NCI-H524 treated with DMSO at 0.1 percent for 48 hours (cell line): ENCODE measurements around the gene ZNF205.
"Not testable (repeated sequence)": the region's sequence is repeated elsewhere in the genome, so short reads cannot be mapped to it uniquely, and the experiment has no call there.

Source experiments
- DNase-seq: peaks from one replicate; lab custom pipeline; 2025; lab: John Stamatoyannopoulos, UW

Gene ZNF205

DNA sequence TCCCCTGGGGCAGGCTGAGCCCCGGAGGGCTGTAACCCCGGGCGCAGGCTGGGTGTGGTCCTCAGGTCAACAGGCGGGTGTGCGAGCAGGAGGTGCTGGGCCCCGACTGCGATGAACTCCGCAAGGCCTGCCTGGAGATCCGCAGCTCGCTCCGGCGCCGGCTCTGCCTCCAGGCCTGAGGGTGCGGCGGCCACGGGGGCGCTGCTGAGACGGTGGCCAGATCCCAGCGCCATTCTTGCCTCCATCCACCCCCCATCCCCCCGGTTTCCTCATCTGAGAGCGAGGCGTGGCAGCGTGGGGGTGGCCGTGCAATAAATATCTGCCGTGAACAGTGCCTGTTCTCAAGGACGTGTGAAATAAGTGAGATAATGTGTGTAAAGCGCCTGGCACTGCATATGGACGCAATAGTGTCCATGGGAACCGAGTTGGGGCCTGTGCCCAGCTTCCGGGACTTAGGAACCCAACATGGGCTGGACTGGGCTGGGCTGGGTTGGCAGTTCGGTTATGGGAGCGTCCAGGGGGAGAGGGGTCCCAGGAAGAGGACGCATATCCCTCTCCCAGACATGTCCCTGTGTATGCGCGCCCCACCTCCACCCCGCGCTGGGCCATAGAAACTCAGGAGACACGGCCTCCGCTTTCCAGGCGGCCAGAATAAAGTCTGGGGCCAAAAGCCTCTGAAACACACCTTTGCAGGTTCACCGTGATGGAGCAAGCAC, 37.4 kb downstream of the ZNF205 start:
- no peak for DNase-seq

DNA sequence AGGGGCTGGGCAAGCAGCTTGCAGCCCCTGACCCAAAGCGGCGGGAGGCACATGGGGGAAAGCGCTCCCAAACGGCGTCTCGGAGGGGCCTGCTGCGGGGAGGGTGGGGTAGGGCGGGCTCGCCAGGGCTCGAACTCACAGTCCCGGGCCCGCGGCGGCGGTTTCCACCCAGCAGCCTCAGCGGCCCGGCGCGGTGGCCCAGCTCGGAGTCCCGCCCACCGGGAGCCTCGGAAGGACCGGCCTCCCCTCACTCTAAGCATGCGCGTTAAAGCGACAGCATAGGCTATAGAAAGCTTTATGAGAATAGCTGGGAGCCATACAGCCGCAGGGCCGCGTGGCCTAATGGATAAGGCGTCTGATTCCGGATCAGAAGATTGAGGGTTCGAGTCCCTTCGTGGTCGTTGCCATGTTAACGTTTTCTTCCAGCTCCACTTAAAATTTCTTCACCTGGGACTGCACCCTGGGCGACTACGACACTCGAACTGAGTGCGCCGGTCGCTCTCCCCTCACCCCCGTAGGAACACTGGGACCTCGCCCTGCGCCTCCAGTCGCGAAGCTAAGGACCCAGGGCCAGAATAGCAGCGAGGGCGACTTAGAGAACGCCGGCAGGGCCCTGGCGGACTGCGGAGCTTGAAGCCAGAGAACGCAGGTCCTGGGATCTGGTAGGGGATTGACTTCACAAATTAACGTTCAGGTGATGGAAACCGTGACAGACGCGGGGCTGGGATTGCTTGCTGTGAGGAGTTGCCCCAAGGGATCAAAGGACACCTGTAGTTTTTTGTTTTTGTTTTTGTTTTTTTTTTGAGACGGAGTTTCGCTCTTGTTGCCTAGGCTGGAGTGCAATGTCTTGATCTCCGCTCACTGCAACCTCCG, 38.2 kb downstream of the ZNF205 start:
- peak; percentile 86 for DNase-seq

DNA sequence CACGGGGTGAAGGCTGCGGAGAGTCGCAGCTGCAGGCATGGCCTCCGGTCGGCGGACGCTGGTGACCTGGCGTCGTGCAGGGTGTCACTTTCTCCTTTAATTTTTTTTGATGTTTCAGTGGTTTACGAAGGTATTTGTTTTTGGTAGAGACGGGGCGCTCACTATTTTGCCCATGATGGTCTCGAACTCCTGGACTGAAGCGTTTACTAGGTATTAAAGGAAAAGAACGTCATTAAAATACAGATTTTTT, 39.6 kb downstream of the ZNF205 start:
- DNase-seq, result no peak

DNA sequence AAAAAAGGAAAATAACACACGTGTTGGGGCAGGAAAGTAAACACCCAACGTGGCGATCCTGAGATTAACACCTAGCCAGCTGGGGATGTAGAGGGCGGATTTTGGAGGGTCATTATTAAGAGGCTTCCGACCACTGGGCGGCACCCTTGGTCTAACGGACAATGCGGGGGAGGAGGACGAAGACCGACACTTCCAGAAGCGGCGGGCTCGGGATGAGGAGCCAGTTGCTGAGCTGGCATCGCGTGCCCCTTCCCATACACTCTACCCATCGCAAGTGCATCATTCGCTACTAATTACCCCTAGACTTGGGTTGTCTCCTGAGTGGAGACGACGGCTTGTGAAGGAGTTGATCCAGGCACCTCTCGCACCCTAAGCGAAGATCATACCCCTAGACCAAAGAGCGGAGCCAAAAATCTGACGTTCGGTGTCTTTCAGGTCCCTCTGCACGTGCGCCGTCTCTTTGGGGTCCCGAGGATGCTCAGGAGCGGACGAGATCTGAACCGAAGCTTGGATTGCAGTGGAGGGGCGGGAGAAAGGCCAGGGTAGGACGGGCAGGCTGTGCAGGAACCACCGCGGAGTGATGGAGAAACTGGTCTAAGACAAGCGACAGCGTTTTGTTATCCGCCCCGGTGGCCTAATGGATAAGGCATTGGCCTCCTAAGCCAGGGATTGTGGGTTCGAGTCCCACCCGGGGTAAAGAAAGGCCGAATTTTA, 40.0 kb downstream of the ZNF205 start:
- DNase-seq, result peak; percentile 96

DNA sequence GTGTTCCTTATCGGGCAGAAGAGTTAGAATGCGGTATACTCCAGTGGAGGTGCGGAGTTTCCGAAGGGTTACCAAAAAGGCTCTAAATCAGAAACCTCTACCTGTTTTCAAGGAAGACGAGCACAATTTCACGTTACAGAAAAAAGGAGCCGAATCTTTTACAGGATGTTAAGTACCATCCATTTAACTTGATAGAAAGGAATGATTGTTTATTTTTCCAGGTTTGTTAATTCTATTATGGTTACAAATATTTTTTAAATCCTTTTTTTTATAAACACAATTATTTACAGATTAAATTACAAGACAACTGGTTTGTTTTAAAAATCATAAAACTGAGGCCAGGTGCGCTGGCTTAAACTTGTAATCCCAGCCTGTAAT, 40.6 kb downstream of the ZNF205 start:
- no peak for DNase-seq

DNA sequence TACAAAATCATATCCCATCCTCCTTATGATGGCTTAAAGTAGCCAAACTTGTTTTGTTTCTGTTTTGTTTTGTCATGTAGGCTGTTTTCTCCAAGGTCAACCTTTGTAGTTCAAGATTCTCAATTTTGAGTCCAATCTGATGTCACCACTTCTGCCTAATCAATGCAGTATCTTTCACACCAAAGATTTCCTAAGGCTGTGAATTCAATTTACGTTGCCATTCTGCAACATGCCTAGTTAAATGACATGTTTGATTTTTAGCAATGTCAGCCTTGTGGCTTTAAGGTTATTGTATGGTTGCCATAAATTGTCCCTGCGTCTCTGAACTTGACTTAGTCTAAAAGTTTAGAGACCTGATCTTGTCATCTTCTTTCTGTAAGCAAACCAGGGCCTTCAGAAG, 42.8 kb downstream of the ZNF205 start:
- DNase-seq, result no peak

DNA sequence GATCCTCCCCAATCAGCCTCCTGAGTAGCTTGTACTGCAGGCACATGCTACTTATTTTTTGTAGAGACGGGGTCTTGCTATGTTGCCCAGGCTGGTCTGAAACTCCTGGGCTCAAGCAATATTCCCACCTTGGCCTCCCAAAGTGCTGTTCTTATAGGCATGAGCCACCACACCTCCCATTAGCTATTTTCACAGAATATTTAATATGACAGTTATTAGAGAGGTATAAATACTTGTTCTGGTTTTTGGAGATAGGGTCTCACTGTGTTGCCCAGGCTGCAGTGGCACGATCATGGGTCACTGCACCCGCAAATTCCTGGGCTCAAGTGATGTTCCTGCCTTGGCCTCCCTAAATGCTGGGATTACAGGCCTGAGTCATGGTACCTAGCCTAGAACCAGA, 43.6 kb downstream of the ZNF205 start:
- DNase-seq, result no peak

DNA sequence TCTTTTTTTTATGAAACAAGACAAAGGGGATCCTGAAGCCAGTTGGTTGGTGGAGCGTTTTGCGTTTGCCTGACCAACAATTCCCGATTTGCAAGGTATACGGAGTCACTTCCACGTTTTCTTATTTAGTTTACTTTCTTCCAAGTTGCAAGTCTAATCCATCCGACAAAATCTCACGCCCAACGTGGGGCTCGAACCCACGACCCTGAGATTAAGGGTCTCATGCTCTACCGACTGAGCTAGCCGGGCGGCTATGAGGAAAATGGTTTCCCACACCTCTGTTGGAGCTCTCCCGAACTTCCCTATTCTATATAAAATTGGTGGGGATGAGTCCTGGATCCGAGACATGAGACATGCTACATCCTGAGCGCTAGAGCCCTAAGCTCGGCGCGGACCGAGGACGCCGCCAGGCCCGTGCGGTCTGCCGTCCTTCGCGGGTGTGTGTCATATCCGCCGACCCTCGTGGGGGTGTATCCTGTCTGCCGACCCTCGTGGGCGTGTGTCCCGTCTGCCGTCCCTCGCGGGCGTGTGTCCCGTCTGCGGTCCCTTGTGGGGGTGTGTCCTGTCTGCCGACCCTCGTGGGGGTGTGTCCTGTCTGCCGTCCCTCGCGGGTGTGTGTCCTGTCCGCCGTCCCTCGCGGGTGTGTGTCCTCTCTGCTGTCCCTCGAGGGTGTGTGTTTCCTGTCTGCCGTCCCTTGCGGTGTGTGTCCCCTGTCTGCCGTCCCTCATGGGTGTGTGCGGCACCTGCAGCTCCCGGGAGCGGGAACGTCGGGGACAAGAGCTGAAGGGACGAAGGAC, 45.0 kb downstream of the ZNF205 start:
- DNase-seq, result peak; percentile 89

DNA sequence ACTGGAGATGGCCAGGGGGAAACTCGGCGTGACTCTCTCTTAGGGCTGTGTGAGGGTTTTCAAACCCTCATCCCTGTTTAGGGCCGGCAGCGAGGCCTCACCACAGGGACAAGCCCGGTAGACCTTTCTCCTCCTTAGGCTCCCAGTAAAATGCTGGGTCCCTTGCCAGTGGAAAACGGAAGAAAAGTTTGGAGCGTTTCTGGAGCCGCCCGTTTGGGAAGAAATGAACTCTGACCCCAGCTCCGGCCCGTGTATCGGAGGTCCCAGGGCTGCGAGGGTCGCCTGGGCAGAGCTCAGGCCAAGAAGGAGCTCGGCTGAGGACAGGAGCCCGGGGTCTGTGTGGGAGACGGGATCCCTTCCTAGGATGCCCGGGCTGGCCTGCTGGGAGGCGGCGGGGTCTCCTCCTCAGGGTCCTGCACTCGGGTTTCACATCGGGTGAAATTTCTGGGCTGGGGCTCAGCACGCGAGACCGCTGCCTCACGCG, 45.7 kb downstream of the ZNF205 start:
- no peak for DNase-seq

DNA sequence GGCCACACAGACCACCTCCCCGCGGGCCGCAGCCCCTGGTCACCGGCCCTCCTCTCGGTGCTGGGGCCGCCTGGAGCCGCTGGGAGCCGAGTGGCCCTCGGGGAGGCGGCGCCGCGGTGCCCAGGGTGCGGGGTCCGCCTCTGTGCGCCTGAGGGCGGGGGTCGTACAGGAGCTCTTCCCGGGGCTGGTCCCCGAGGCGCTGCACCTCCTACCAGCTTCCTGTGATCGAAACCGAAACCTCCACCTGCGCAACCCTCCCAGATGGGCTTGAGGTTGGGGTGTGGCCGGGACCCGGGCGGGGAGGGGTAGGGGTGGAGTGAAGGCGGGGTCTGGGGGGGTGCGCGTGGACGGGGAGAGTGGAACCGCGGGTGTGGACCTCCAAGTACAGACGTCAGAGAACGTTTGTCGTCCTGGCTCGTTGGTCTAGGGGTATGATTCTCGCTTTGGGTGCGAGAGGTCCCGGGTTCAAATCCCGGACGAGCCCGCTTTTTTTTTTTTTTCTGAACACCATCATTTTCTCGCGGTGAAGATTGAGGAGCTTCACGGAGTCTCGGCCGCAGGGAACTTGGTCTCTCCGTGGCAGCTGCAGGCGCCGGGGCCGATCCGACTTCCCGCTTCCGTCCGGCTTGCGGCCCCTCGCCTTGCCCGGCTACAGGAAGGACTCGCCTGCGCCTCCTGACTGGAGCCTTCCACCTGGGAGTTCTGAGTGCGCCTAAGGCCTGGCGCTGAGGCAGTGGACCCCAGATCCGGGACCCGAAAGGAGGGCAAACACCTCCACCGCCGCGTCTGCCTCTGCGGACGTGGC, 46.3 kb downstream of the ZNF205 start:
- no peak for DNase-seq

DNA sequence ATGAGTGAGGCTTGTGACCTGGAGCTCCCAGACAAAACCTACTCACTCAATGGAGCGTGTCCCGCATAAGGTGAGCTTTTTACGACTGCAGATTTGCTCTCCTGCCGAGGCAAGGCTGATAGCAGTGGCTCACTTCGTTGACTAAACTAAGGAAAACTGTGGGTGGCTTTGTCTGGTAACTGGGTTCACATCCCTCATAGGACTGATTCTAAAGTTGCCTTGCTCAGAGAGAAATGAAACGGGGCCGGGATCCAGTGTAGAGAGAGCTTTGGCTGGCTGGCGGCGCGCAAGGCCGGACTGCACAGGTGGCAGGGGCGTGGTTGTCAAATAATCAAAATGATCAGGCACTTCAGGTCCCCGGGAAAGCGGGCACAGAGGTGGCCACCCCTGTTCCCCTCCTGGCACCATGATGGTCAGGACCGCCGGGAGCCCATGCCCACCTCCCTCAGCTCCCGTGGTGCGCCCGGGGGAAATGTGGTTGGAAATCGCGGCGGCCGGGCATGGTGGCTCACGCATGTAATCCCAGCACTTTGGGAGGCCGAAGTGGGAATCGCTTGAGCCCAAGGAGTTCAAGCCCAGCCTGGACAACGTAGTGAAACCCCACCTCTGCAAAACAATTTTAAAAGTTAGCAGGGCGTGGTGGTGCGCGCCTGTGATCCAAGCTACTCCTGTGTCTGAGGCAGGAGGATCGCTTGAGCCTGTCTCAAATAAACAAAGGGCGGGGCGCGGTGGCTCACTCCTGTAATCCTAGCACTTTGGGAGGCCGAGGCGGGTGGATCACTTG, 49.0 kb downstream of the ZNF205 start:
- DNase-seq, result no peak

DNA sequence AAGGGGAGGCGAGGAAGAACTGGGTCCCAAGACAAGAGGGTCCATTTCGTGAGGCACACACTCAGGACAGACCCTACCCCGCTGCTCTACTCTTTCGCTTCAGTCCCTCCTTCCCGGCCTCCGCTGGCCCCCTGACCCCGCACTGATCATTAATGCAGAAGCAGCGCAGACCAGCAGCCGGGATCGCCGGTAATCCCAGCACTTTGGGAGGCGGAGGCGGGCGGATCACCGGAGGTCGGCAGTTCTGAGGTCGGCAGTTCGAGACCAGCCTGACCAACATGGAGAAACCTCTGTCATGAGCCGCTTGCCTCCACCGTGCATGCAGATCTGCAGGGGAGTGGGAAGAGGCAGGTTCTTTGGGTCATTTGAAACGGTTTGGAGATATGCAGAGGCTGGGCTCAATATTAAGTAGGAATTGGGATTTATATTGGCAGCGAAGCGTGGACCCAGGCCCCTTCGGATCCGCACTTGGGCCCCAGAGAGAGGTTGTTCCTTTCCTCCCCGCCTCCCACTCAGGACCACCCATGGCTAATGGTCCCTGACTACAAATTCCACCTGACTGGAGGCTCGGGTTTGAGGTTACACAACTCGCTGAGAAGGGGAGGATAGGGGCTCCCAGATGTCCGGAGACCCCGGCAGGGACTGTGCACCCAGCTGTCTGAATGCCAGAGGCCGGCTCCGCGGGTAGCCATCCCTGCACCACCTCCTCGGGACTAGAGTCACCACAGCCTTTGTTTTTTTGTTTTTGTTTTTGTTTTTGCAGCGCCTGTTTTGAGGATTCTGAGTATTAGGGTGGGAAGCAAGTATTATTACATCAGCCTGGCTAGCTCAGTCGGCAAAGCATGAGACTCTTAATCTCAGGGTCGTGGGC, 52.0 kb downstream of the ZNF205 start:
- DNase-seq, result no peak

DNA sequence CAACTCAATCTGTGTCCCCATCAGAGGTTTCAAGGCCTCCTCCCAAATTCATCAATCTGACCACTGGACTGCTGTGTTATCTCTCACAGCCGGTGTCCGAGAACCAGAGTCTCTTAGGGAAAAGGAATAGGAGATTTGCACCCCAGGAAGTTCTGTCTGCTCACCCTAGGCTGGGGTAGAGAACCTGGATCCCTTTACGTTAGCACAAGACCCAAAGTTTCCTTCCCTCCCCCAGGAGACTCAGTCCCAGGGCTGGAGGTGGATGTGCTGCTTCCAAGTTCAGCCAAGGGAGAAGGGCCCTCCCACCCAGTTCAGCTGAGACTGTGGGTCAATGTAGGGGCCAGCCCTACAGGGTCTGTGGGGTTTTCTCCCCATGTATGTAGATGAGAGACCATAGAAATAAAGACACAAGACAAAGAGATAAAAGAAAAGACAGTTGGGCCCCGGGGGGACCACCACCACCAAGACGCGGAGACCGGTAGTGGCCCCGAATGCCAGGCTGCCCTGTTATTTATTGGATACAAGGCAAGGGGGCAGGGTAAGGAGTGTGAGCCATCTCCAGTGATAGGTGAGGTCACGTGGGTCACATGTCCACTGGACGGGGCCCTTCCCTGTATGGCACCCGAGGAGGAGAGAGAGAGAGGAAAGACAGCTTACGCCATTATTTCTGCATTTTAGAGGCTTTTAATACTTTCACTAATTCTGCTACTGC, 52.9 kb downstream of the ZNF205 start:
- DNase-seq, result no peak

DNA sequence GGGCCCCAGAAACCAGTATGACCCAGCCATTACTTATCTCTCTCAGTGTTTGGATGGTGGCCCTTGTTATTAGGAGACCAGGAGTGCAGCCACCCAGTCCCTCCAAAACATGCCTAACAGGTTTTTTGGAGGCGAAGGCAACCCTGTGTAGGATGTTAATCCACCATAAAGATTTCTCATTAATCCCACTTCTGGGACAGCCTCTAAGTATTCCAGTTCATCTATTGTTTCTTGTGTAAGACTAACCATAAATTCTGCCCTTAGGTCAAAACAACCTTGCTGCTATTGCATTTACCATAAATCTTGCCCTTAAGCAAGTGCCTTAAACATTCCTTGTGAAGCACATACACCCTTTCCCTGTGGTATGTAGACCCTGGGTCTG, 54.1 kb downstream of the ZNF205 start:
- no peak for DNase-seq

DNA sequence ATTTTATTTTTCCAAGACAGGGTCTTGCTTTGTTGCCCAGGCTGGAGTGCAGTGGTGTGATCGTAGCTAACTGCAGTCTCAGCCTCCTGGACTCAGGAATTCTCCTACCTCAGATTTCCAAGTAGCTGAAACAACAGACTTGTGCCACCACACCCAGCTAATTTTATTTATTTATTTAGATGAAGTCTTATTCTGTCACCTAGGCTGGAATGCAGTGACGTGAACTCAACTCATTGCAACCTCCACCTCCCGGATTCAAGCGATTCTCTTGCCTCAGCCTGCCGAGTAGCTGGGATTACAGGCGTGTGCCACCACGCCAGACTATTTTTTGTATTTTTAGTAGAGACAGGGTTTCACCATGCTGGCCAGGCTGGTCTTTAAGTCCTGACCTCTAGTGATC, 56.3 kb downstream of the ZNF205 start:
- DNase-seq, result not testable (repeated sequence)
